Esophagus muscularis mucosa (tissue), 3 donors: ENCODE results near the gene PSD4.

Experiments used
- POLR2A ChIP-seq: fragments of 450-650 bp; IDR thresholded peaks from one replicate; pipeline ENCODE4 v1.6.1; 2017; ENCODE audit warnings: antibody characterized with exemption, moderate library complexity, mild to moderate bottlenecking, low read depth
- POLR2AphosphoS5 ChIP-seq, 2 donors: sonication (generic); formaldehyde crosslinking; IDR thresholded peaks; one replicate each; pipeline ENCODE4 v1.6.1; 2017; ENCODE audit warnings: antibody characterized with exemption in 2 of 2
- TF ChIP-seq, protein P1 (sequence below), 3 experiments: fragments of 200-600 bp in 2 of 3; fragments of 450-650 bp in 1 of 3; sonication (generic) in 2 of 3; IDR thresholded peaks; one replicate each; pipeline ENCODE4 v1.5.1; 2017 to 2019; ENCODE audit warnings: antibody characterized with exemption in 3 of 3, mild to moderate bottlenecking in 2 of 3, moderate library complexity in 1 of 3

DNA sequence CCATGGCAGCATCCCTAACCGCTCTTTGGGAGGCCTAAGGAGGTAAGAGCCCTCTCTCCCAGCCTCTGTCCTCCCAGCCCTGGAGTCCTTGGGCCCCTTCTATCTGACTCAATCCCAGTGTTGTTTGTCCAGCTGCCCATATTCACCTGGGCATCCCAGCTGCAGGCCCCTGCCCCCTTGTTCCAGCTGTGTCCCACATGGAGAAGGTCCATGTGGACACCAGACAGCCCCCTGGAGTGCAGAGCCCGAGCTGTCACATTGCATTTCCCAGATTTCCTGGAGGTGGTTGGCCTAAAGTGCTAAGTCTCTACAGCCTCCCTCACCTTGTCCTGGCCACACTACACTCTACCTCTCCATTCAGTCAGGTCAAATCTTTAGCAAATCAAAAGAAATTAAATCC is 42.5 kb downstream of the PSD4 start:
- TF ChIP-seq, protein P1, sequence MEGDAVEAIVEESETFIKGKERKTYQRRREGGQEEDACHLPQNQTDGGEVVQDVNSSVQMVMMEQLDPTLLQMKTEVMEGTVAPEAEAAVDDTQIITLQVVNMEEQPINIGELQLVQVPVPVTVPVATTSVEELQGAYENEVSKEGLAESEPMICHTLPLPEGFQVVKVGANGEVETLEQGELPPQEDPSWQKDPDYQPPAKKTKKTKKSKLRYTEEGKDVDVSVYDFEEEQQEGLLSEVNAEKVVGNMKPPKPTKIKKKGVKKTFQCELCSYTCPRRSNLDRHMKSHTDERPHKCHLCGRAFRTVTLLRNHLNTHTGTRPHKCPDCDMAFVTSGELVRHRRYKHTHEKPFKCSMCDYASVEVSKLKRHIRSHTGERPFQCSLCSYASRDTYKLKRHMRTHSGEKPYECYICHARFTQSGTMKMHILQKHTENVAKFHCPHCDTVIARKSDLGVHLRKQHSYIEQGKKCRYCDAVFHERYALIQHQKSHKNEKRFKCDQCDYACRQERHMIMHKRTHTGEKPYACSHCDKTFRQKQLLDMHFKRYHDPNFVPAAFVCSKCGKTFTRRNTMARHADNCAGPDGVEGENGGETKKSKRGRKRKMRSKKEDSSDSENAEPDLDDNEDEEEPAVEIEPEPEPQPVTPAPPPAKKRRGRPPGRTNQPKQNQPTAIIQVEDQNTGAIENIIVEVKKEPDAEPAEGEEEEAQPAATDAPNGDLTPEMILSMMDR (IDR thresholded peaks at IDR 0.05), result no peak
- TF ChIP-seq POLR2AphosphoS5 (IDR thresholded peaks at IDR 0.05) (no peak), POLR2A (no peak)
